Measurements from ENCODE around the gene TBC1D1.

DNA sequence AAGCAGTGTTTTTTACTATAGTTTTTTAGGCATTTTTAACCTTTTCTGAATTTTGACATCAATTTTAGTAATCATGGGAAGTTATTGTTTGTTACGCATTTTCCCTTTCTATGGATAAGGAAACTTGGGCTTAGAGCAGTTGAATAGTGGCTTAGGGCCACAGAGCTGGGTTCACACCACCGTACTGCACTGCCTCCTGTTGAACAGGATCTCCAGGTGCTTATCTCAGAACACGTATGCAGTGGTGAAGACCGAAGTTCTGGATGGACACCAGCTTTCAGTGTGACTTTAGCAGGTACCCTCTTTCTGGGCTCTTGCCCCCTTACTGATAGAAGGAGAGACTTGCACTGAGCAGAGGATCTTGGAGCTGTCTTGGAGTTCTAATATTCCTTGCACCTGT lies 206.9 kb downstream of the TBC1D1 start:
- no peak for TF ChIP-seq POLR2AphosphoS5 (IDR thresholded peaks at IDR 0.05)
- TF ChIP-seq, protein P1, sequence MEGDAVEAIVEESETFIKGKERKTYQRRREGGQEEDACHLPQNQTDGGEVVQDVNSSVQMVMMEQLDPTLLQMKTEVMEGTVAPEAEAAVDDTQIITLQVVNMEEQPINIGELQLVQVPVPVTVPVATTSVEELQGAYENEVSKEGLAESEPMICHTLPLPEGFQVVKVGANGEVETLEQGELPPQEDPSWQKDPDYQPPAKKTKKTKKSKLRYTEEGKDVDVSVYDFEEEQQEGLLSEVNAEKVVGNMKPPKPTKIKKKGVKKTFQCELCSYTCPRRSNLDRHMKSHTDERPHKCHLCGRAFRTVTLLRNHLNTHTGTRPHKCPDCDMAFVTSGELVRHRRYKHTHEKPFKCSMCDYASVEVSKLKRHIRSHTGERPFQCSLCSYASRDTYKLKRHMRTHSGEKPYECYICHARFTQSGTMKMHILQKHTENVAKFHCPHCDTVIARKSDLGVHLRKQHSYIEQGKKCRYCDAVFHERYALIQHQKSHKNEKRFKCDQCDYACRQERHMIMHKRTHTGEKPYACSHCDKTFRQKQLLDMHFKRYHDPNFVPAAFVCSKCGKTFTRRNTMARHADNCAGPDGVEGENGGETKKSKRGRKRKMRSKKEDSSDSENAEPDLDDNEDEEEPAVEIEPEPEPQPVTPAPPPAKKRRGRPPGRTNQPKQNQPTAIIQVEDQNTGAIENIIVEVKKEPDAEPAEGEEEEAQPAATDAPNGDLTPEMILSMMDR (IDR thresholded peaks at IDR 0.05 in 8 of 11, conservative IDR thresholded peaks at IDR 0.05 in 3 of 11): no peak

Data from spleen (tissue), 7 donors.